Measurements from ENCODE around the gene CTDP1. TPM values are rescaled to one million over a fixed set of nuclear protein-coding genes. Genes with fewer than 3 reads are reported as not detected.

The CTDP1 gene
- total RNA-seq, 1 donor from 2014 or later = 25.2 TPM

- no peak for TF ChIP-seq CTCF (IDR thresholded peaks at IDR 0.05)
Measured at GRCh38 chr18:79785831-79786230, 106.2 kb downstream of the CTDP1 start.

GRCh38 chr18:79786304-79786703, 106.7 kb downstream of the CTDP1 start:
- TF ChIP-seq CTCF (IDR thresholded peaks at IDR 0.05) = no peak
- no peaks in the 10 kb centered on the region for H3K36me3 ChIP-seq
- no peak overlapping the region for H3K4me3 ChIP-seq
- H3K27me3 ChIP-seq (ENCODE audit: low read depth) = peaks cover 69% of the 10 kb centered on the region
- ATAC-seq = no peak
- H3K4me1 ChIP-seq = peaks cover 9% of the 10 kb centered on the region
- intact Hi-C loops (cut with DNase I) = no loop called here
- DNase-seq = peak; percentile 11
- no peak overlapping the region for H3K27ac ChIP-seq
- no peaks in the 10 kb centered on the region for H3K9me3 ChIP-seq

More at GRCh38 chr18:79785831-79786230, 106.2 kb downstream of the CTDP1 start:
- Histone ChIP-seq H3K36me3 (no peaks in the 10 kb centered on the region), H3K27me3 (ENCODE audit: low read depth) (peaks cover 69% of the 10 kb centered on the region), H3K4me3 (no peak overlapping the region), H3K4me1 (peaks cover 5% of the 10 kb centered on the region), H3K9me3 (no peaks in the 10 kb centered on the region), H3K27ac (no peak overlapping the region)
- DNase-seq (peak; percentile 46), ATAC-seq (no peak)
- intact Hi-C loops (cut with DNase I) = no loop called here

- Histone ChIP-seq H3K4me1 (peaks cover 14% of the 10 kb centered on the region), H3K27me3 (ENCODE audit: low read depth) (peaks cover 69% of the 10 kb centered on the region), H3K9me3 (no peaks in the 10 kb centered on the region), H3K27ac (no peak overlapping the region), H3K36me3 (no peaks in the 10 kb centered on the region), H3K4me3 (no peak overlapping the region)
- intact Hi-C loops (cut with DNase I) = no loop called here
- ATAC-seq (no peak), DNase-seq (peak; percentile 35)
- TF ChIP-seq CTCF (IDR thresholded peaks at IDR 0.05) = no peak
Measured at GRCh38 chr18:79786786-79787526, 107.4 kb downstream of the CTDP1 start.

- intact Hi-C loops (cut with DNase I) = no loop called here
- TF ChIP-seq CTCF (IDR thresholded peaks at IDR 0.05) = no peak
Measured at GRCh38 chr18:79787527-79787864, 107.9 kb downstream of the CTDP1 start.

GRCh38 chr18:79787865-79788733, 108.5 kb downstream of the CTDP1 start:
- H3K9me3 ChIP-seq = no peaks in the 10 kb centered on the region
- no peak overlapping the region for H3K27ac ChIP-seq
- no peaks in the 10 kb centered on the region for H3K36me3 ChIP-seq
- intact Hi-C loops (cut with DNase I) = no loop called here
- TF ChIP-seq CTCF (IDR thresholded peaks at IDR 0.05) = no peak
- peak overlapping the region; percentile 19 for H3K4me3 ChIP-seq
- peaks cover 79% of the 10 kb centered on the region for H3K27me3 ChIP-seq (ENCODE audit: low read depth)
- H3K4me1 ChIP-seq = peaks cover 22% of the 10 kb centered on the region
- peak; percentile 43 for DNase-seq
- no peak for ATAC-seq

More at GRCh38 chr18:79787527-79787864, 107.9 kb downstream of the CTDP1 start:
- H3K27me3 ChIP-seq (ENCODE audit: low read depth) = peaks cover 73% of the 10 kb centered on the region
- no peaks in the 10 kb centered on the region for H3K36me3 ChIP-seq
- H3K9me3 ChIP-seq = no peaks in the 10 kb centered on the region
- no peak overlapping the region for H3K27ac ChIP-seq
- DNase-seq = no peak
- peaks cover 19% of the 10 kb centered on the region for H3K4me1 ChIP-seq
- ATAC-seq = no peak
- H3K4me3 ChIP-seq = no peak overlapping the region
